NT2/D1 (cell line): ENCODE measurements around the gene SHB.

Experiments
- DNase-seq: peaks from one replicate; pipeline ENCODE4 v3.0.0-alpha.2; 2011; ENCODE audit warnings: low read depth, low spot score
- H3K27me3 ChIP-seq: 2 replicates; pipeline ENCODE4 v1.6.0; 2011; ENCODE audit warnings: mild to moderate bottlenecking; ENCODE audit not compliant: insufficient read length, insufficient read depth
- H3K36me3 ChIP-seq: 2 replicates; pipeline ENCODE4 v1.6.1; 2011; ENCODE audit warnings: mild to moderate bottlenecking, low read length, mixed read lengths; ENCODE audit not compliant: insufficient read depth, insufficient read length
- H3K4me1 ChIP-seq: 2 replicates; pipeline ENCODE4 v1.5.1; 2011; ENCODE audit not compliant: insufficient read depth, insufficient read length
- H3K4me3 ChIP-seq: 2 replicates; pipeline ENCODE4 v1.5.1; 2011; ENCODE audit warnings: low read depth; ENCODE audit not compliant: insufficient read length
- H3K9ac ChIP-seq: 2 replicates; pipeline ENCODE4 v1.6.0; 2011; ENCODE audit warnings: low read depth; ENCODE audit not compliant: insufficient read length
- H3K9me3 ChIP-seq: 2 replicates; pipeline ENCODE4 v1.5.1; 2011; ENCODE audit warnings: mild to moderate bottlenecking, low read length; ENCODE audit not compliant: insufficient read depth
- SUZ12 ChIP-seq: IDR thresholded peaks from 2 replicates; pipeline ENCODE4 v1.6.1; 2011; ENCODE audit not compliant: insufficient read length, insufficient read depth; ENCODE audit errors: extremely low read depth
- YY1 ChIP-seq: IDR thresholded peaks from 2 replicates; pipeline ENCODE4 v1.6.1; 2011; ENCODE audit not compliant: insufficient read length, insufficient read depth
- ZNF274 ChIP-seq: IDR thresholded peaks from 2 replicates; pipeline ENCODE4 v1.6.1; 2011; ENCODE audit warnings: mild to moderate bottlenecking, low read depth, low read length

Gene SHB

GRCh38 chr9:38092656-38093055, 23.6 kb upstream of the SHB start:
- Histone ChIP-seq H3K9me3 (no peaks in the 10 kb centered on the region; the same call in 1 of the 2 replicates), H3K36me3 (no peaks in the 10 kb centered on the region), H3K9ac (no peak overlapping the region), H3K4me1 (peaks cover 13% of the 10 kb centered on the region), H3K4me3 (no peak overlapping the region), H3K27me3 (peaks cover 6% of the 10 kb centered on the region)
- no peak for TF ChIP-seq SUZ12
- TF ChIP-seq YY1: no peak
- no peak for TF ChIP-seq ZNF274
- no peak for DNase-seq

- peaks cover 13% of the 10 kb centered on the region for H3K4me1 ChIP-seq
- no peak overlapping the region for H3K4me3 ChIP-seq
- DNase-seq: no peak
- no peaks in the 10 kb centered on the region for H3K9me3 ChIP-seq
- no peaks in the 10 kb centered on the region for H3K36me3 ChIP-seq
- H3K27me3 ChIP-seq: peaks cover 6% of the 10 kb centered on the region
- H3K9ac ChIP-seq: no peak overlapping the region
- TF ChIP-seq SUZ12 (no peak), ZNF274 (no peak), YY1 (no peak)
Observed at GRCh38 chr9:38092200-38092524, 23.1 kb upstream of the SHB start.

- H3K4me3 ChIP-seq: no peak overlapping the region
- H3K9ac ChIP-seq: no peak overlapping the region
- peaks cover 13% of the 10 kb centered on the region for H3K4me1 ChIP-seq
- H3K36me3 ChIP-seq: no peaks in the 10 kb centered on the region
- TF ChIP-seq YY1 (no peak), SUZ12 (no peak), ZNF274 (no peak)
- DNase-seq: no peak
- H3K9me3 ChIP-seq: no peaks in the 10 kb centered on the region
- H3K27me3 ChIP-seq: peaks cover 6% of the 10 kb centered on the region
Observed at GRCh38 chr9:38091310-38092199, 22.5 kb upstream of the SHB start.

GRCh38 chr9:38090170-38090569, 21.1 kb upstream of the SHB start:
- Histone ChIP-seq H3K4me1 (peaks cover 14% of the 10 kb centered on the region), H3K4me3 (no peak overlapping the region), H3K27me3 (peaks cover 6% of the 10 kb centered on the region), H3K36me3 (no peaks in the 10 kb centered on the region), H3K9ac (no peak overlapping the region), H3K9me3 (no peaks in the 10 kb centered on the region)
- DNase-seq: no peak
- TF ChIP-seq YY1 (no peak), SUZ12 (no peak), ZNF274 (no peak)

- Histone ChIP-seq H3K27me3 (peaks cover 6% of the 10 kb centered on the region), H3K9me3 (no peaks in the 10 kb centered on the region), H3K4me1 (peaks cover 14% of the 10 kb centered on the region), H3K36me3 (no peaks in the 10 kb centered on the region), H3K4me3 (no peak overlapping the region), H3K9ac (no peak overlapping the region)
- DNase-seq: no peak
- TF ChIP-seq ZNF274: no peak
- TF ChIP-seq SUZ12: no peak
- TF ChIP-seq YY1: no peak
Observed at GRCh38 chr9:38089387-38090165, 20.5 kb upstream of the SHB start.

GRCh38 chr9:38088006-38088925, 19.2 kb upstream of the SHB start:
- Histone ChIP-seq H3K9me3 (no peaks in the 10 kb centered on the region), H3K4me1 (peaks cover 17% of the 10 kb centered on the region), H3K36me3 (no peaks in the 10 kb centered on the region), H3K4me3 (no peak overlapping the region), H3K9ac (no peak overlapping the region), H3K27me3 (peaks cover 6% of the 10 kb centered on the region)
- no peak for DNase-seq
- TF ChIP-seq ZNF274 (no peak), SUZ12 (no peak), YY1 (no peak)

- TF ChIP-seq ZNF274: no peak
- TF ChIP-seq YY1: no peak
- no peak for TF ChIP-seq SUZ12
- no peaks in the 10 kb centered on the region for H3K36me3 ChIP-seq
- no peaks in the 10 kb centered on the region for H3K9me3 ChIP-seq
- H3K4me3 ChIP-seq: no peak overlapping the region
- H3K4me1 ChIP-seq: peaks cover 19% of the 10 kb centered on the region
- H3K27me3 ChIP-seq: peaks cover 6% of the 10 kb centered on the region
- H3K9ac ChIP-seq: no peak overlapping the region
- DNase-seq: no peak
Observed at GRCh38 chr9:38086496-38086895, 17.5 kb upstream of the SHB start.
